Sigmoid colon (tissue), 4 donors: ENCODE data around the gene C1QTNF8.

Experiments used
- CTCF ChIP-seq, 4 experiments: fragments of 450-650 bp in 3 of 4; fragments of 200-600 bp in 1 of 4; IDR thresholded peaks; one replicate each; pipeline ENCODE4 v1.5.1; 2016 to 2019; ENCODE audit warnings: antibody characterized with exemption in 4 of 4, mild to moderate bottlenecking in 3 of 4, moderate library complexity in 2 of 4
- POLR2AphosphoS5 ChIP-seq, 4 donors: sonication (generic); formaldehyde crosslinking; IDR thresholded peaks; one replicate each; pipeline ENCODE4 v1.6.1; 2017; ENCODE audit warnings: antibody characterized with exemption in 4 of 4

DNA sequence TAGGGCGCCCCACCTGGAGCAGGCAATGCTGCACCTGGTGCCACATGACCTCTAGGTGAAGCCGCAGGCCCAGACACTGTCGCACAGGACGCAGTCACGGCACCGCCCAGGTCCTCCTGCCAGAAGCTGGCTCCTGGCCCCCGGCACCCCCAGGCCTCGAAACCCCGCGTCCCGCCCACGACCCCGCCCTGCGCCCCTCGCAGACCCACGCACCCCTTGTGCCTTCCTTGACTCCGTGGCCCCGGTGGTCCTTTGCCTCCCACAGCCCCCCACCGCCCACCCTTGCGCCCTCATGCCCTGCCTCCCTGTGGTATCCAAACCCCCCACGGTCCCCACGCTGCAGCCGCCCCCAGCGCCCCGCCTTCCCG, 6.3 kb upstream of the C1QTNF8 start:
- TF ChIP-seq POLR2AphosphoS5 (IDR thresholded peaks at IDR 0.05): no peak
- no peak for TF ChIP-seq CTCF (IDR thresholded peaks at IDR 0.05)
